Measurements from ENCODE around the gene WNT5A. TPM values are rescaled to one million over a fixed set of nuclear protein-coding genes. Genes with fewer than 3 reads are reported as not detected.
A peak's percentile ranks its signal among the peaks of the same experiment; 100 is the strongest.

Gene WNT5A
- total RNA-seq, 4 donors from 2014 or later, result 3.1 to 46.3 (median 11.3) TPM

- H3K36me3 ChIP-seq, result no peaks in the 10 kb centered on the region
- TF ChIP-seq POLR2A (IDR thresholded peaks at IDR 0.05), result no peak
- TF ChIP-seq POLR2AphosphoS5 (IDR thresholded peaks at IDR 0.05), result no peak
- no peak for TF ChIP-seq EP300 (IDR thresholded peaks at IDR 0.05)
- no peak for TF ChIP-seq CTCF (IDR thresholded peaks at IDR 0.05)
- no peaks in the 10 kb centered on the region for H3K27me3 ChIP-seq
- no peak overlapping the region for H3K27ac ChIP-seq
- no peak overlapping the region for H3K4me3 ChIP-seq
- no peaks in the 10 kb centered on the region for H3K9me3 ChIP-seq
- ATAC-seq, result no peak
- no peaks in the 10 kb centered on the region for H3K4me1 ChIP-seq
These were observed 50.5 kb downstream of the WNT5A start for GRCh38 chr3:55436644-55437043.

GRCh38 chr3:55435491-55435890, 51.6 kb downstream of the WNT5A start:
- Histone ChIP-seq H3K4me3 (no peak overlapping the region), H3K4me1 (no peaks in the 10 kb centered on the region), H3K36me3 (no peaks in the 10 kb centered on the region), H3K9me3 (no peaks in the 10 kb centered on the region), H3K27ac (no peak overlapping the region), H3K27me3 (no peaks in the 10 kb centered on the region)
- no peak for ATAC-seq
- 25 to 26% methylated on average over 8 of the region's 8 CpGs for WGBS, 2 donors (ENCODE audit: low coverage in 1 of 2)
- TF ChIP-seq CTCF (IDR thresholded peaks at IDR 0.05), result no peak
- TF ChIP-seq POLR2AphosphoS5 (IDR thresholded peaks at IDR 0.05), result no peak
- no peak for TF ChIP-seq EP300 (IDR thresholded peaks at IDR 0.05)
- TF ChIP-seq POLR2A (IDR thresholded peaks at IDR 0.05), result no peak

GRCh38 chr3:55434789-55435188, 52.3 kb downstream of the WNT5A start:
- Histone ChIP-seq H3K9me3 (no peaks in the 10 kb centered on the region), H3K27ac (no peak overlapping the region), H3K36me3 (no peaks in the 10 kb centered on the region), H3K27me3 (no peaks in the 10 kb centered on the region), H3K4me3 (no peak overlapping the region), H3K4me1 (no peaks in the 10 kb centered on the region)
- ATAC-seq, result no peak
- TF ChIP-seq EP300 (IDR thresholded peaks at IDR 0.05) (no peak), CTCF (IDR thresholded peaks at IDR 0.05) (peak in 2 of 4 experiments; percentile 7 to 43), POLR2A (IDR thresholded peaks at IDR 0.05) (no peak)
- 13 to 100% methylated on average over 1 of the region's 1 CpG for WGBS, 2 donors (ENCODE audit: low coverage in 1 of 2)

- Histone ChIP-seq H3K27me3 (no peaks in the 10 kb centered on the region), H3K9me3 (no peaks in the 10 kb centered on the region), H3K36me3 (no peaks in the 10 kb centered on the region), H3K27ac (no peak overlapping the region), H3K4me3 (no peak overlapping the region), H3K4me1 (no peaks in the 10 kb centered on the region)
- no peak for TF ChIP-seq POLR2AphosphoS5 (IDR thresholded peaks at IDR 0.05)
- no peak for TF ChIP-seq EP300 (IDR thresholded peaks at IDR 0.05)
- TF ChIP-seq CTCF (IDR thresholded peaks at IDR 0.05), result no peak
- TF ChIP-seq POLR2A (IDR thresholded peaks at IDR 0.05), result no peak
- no peak for ATAC-seq
- 77 to 84% methylated on average over 4 of the region's 6 CpGs for WGBS, 2 donors (ENCODE audit: low coverage in 1 of 2)
These were observed 56.1 kb downstream of the WNT5A start for GRCh38 chr3:55431041-55431440.

GRCh38 chr3:55427739-55428138, 59.4 kb downstream of the WNT5A start:
- Histone ChIP-seq H3K27me3 (no peaks in the 10 kb centered on the region), H3K27ac (no peak overlapping the region), H3K4me3 (no peak overlapping the region), H3K9me3 (peaks cover 0 to 7% (median 0%) of the 10 kb centered on the region in 3 donors), H3K36me3 (no peaks in the 10 kb centered on the region), H3K4me1 (no peaks in the 10 kb centered on the region)
- ATAC-seq, result no peak
- WGBS, 2 donors (ENCODE audit: low coverage in 1 of 2), result 72 to 78% methylated on average over 4 of the region's 5 CpGs
- TF ChIP-seq CTCF (IDR thresholded peaks at IDR 0.05) (no peak), POLR2AphosphoS5 (IDR thresholded peaks at IDR 0.05) (no peak), EP300 (IDR thresholded peaks at IDR 0.05) (no peak), POLR2A (IDR thresholded peaks at IDR 0.05) (no peak)
